EL (cell line): ENCODE results near the gene JAG1.
"Not testable (repeated sequence)": the region's sequence is repeated elsewhere in the genome, so short reads cannot be mapped to it uniquely, and the experiment has no call there.

ENCODE experiments used
- DNase-seq: peaks from one replicate; pipeline ENCODE4 v3.0.0-alpha.2; 2016

The JAG1 gene

GRCh38 chr20:10605547-10606195, 68.1 kb downstream of the JAG1 start:
- no peak for DNase-seq

DNA sequence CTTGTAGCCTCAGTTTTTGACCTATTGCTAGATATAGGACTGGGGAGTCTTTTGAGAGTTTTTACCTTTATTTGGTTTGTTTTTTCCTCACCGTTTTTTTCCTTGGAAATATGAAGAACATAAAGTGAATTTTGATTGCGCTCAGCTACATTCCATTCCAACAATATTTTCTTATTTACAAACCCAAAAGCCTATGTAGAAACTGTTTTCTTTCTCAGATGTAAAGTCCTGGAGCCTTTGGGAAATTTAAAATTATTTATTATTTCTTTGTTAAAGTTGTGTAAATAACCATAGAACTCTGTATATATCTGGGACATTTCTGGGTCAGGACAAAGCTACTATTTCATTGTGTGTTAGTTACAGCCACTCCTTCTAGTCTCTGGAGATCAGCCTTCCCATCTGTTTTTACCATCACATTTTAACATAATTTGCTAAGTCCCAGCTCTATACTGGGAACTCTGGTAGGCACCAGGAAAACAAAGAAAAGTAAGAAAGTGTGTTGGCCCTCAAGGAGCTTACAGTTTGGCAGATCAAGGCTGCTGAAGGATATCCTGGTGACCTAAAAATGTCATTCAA, 68.8 kb downstream of the JAG1 start:
- no peak for DNase-seq

DNA sequence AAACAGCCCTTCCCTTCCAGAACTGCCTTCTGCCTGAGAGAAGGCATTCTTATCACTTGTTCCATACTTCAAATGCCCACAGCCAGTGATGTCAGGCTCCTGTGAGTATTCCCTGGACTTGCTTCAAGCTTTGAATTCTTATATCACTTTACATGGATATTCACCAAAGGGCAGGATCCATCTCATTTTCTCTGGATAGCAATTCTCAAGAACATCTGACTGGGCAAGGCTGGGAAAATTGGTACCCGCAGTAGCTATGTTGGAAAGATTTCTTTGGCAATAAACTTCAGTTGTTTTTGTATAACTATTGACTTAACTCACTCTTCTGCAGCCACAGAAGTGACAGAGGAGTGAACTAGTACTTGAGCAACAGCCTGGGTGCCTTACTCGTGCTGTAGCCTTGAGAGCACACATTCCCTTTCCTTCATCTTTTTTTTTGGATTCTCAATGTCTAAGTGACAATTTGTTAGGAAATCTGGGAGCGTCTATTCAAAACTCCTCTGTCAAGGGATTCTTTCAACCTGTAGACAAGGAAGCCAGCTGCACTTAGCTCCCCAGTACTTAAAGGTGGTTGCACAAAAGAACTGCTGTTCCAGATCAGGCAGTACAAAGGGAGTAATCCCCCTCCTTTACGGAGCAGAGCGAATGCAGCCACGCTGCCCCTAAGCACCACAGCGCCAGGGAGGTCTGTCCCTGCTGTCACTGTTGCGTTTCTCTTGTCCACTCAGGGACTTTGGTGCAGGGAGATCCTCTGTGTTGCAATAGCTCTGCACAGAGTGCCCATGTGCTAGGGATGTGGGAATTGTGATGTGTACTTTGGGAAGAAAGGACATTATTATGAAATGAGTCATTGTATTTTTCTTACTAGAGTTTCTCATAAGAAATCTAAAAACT, 69.6 kb downstream of the JAG1 start:
- peak; percentile 92 for DNase-seq

GRCh38 chr20:10603378-10603777, 70.4 kb downstream of the JAG1 start:
- no peak for DNase-seq

GRCh38 chr20:10602221-10602871, 71.5 kb downstream of the JAG1 start:
- no peak for DNase-seq

- no peak for DNase-seq
Observed at GRCh38 chr20:10597637-10598036, 76.2 kb downstream of the JAG1 start.

- peak; percentile 80 for DNase-seq
Observed at GRCh38 chr20:10596710-10597121, 77.1 kb downstream of the JAG1 start.

- DNase-seq: no peak
Observed at GRCh38 chr20:10595985-10596384, 77.8 kb downstream of the JAG1 start.

GRCh38 chr20:10595266-10595665, 78.5 kb downstream of the JAG1 start:
- no peak for DNase-seq

- DNase-seq: no peak
Observed at GRCh38 chr20:10594296-10594868, 79.4 kb downstream of the JAG1 start.

DNA sequence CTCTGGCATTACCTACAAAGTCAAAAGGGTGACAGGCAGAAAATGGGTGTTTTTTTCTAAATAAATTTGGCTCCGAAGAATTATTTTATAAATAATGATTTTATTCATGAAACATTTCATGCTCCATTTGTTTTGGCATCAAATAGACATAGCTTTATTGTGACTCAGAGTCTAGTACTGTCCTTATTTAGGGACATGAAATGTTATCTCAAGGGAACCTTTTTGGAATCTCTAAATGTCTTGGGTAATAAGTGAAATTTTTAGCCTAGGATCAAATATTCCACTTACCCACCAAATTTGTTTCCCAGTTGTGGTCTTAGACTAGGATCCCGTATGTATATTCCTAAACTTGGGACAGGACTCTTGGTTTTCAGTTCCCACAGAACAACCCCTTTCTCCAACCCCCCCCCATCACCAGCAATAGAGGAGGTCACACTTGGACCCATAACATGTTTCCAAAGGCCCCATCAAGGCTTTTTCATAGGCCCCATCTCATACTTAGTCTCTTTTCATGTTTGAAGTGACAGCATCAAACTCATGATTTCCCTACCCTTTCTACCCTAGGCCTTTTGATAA, 81.8 kb downstream of the JAG1 start:
- DNase-seq: peak; percentile 71

DNA sequence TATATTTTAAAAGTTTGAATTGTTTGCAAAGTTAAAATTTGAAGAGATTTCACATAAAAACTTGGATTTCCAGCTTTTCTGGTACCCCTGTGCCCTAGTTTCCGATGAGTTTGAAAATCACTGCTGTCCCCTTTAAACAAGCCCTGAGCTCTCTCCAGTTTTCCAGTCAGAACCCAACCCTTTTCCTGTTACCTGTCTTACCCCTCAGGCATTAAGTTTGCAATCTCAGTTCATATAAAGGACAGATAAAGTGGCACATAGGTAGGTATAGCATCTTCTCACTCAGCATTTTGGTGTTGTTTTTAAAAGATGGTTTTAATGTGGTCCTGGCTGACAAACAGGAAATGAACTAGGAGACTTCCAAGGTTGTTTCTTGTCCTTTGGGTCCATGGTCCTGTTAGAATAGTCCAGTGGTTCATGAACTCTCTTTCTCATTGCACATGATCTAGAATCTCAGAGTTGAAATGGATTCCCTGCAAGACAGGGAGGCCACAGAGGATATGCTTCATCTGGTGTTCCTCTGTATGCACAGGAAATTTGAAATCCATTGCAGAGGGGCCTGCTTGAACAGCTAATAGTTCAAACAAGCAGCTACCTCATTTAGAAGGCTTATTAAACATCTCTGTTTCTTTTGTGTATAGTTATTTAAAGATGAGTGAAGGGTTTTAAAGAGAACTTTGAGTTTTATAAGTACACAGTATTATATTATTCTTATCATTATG, 82.7 kb downstream of the JAG1 start:
- DNase-seq: no peak

DNA sequence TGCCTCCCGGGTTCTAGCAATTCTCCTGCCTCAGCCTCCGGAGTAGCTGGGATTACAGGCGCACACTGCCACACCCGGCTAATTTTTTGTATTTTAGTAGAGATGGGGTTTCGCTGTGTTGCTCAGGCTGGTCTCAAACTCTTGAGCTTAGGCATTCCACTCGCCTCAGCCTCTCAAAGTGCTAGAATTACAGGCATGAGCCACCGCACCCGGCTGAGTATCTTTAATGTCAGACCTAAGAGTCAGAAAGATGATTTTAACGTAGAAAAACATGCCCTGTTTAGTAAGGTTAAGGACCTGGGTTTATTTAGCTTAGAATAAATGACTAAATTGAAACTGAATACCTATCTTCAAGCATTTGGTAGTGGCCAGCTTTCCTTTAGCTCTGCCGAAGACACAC, 83.4 kb downstream of the JAG1 start:
- not testable (repeated sequence) for DNase-seq
